Central memory CD8-positive, alpha-beta T cell (primary cell): ENCODE results near the gene AGAP3.

Experiments used
- ATAC-seq: fragments of 150-1000 bp; cut with Tn5 transposase; replicated peaks from 2 replicates; pipeline ENCODE4 v1.10.0; 2022; ENCODE audit warnings: mild to moderate bottlenecking, moderate FRiP score, moderate number of reproducible peaks; ENCODE audit not compliant: poor library complexity, severe bottlenecking; ENCODE audit errors: extremely low read depth
- DNase-seq, 2 donors: peaks; one replicate each; pipeline ENCODE4 v3.0.0; 2021; ENCODE audit warnings: low spot score in 2 of 2
- H3K27ac Mint-ChIP-seq: one replicate; pipeline ENCODE4 v1.8.0; 2022; ENCODE audit warnings: low read depth, mild to moderate bottlenecking, moderate library complexity, mixed read lengths
- H3K27me3 Mint-ChIP-seq: one replicate; pipeline ENCODE4 v1.8.0; 2022; ENCODE audit warnings: mixed read lengths
- H3K36me3 Mint-ChIP-seq: one replicate; pipeline ENCODE4 v1.8.0; 2022; ENCODE audit warnings: mild to moderate bottlenecking, moderate library complexity, mixed read lengths; ENCODE audit not compliant: insufficient read depth
- H3K4me1 Mint-ChIP-seq: one replicate; pipeline ENCODE4 v1.8.0; 2022; ENCODE audit warnings: mixed read lengths
- H3K4me3 Mint-ChIP-seq: one replicate; pipeline ENCODE4 v1.8.0; 2022; ENCODE audit warnings: mild to moderate bottlenecking, moderate library complexity, mixed read lengths
- H3K9me3 Mint-ChIP-seq: one replicate; pipeline ENCODE4 v1.8.0; 2022; ENCODE audit warnings: mixed read lengths

Gene AGAP3

GRCh38 chr7:151175793-151176311, 89.6 kb downstream of the AGAP3 start:
- Mint-ChIP-seq H3K27ac (no peak overlapping the region), H3K4me1 (peaks cover 7% of the 10 kb centered on the region), H3K9me3 (no peaks in the 10 kb centered on the region), H3K36me3 (peaks cover 4% of the 10 kb centered on the region), H3K27me3 (peaks cover 37% of the 10 kb centered on the region), H3K4me3 (no peak overlapping the region)
- DNase-seq, result no peak
- no peak for ATAC-seq

GRCh38 chr7:151176401-151176800, 90.1 kb downstream of the AGAP3 start:
- ATAC-seq (no peak), DNase-seq (no peak)
- H3K9me3 Mint-ChIP-seq, result no peaks in the 10 kb centered on the region
- H3K27ac Mint-ChIP-seq, result no peak overlapping the region
- peaks cover 7% of the 10 kb centered on the region for H3K4me1 Mint-ChIP-seq
- peaks cover 31% of the 10 kb centered on the region for H3K27me3 Mint-ChIP-seq
- H3K4me3 Mint-ChIP-seq, result no peak overlapping the region
- peaks cover 4% of the 10 kb centered on the region for H3K36me3 Mint-ChIP-seq

- ATAC-seq, result no peak
- H3K4me3 Mint-ChIP-seq, result no peak overlapping the region
- peaks cover 6% of the 10 kb centered on the region for H3K4me1 Mint-ChIP-seq
- H3K27me3 Mint-ChIP-seq, result peaks cover 32% of the 10 kb centered on the region
- no peak overlapping the region for H3K27ac Mint-ChIP-seq
- no peaks in the 10 kb centered on the region for H3K36me3 Mint-ChIP-seq
- no peak for DNase-seq
- H3K9me3 Mint-ChIP-seq, result no peaks in the 10 kb centered on the region
These were observed 91.0 kb downstream of the AGAP3 start for GRCh38 chr7:151177310-151177709.

GRCh38 chr7:151178236-151178635, 92.0 kb downstream of the AGAP3 start:
- H3K27me3 Mint-ChIP-seq, result peaks cover 25% of the 10 kb centered on the region
- ATAC-seq, result no peak
- no peak overlapping the region for H3K27ac Mint-ChIP-seq

GRCh38 chr7:151178831-151179230, 92.6 kb downstream of the AGAP3 start:
- ATAC-seq (no peak), DNase-seq (no peak)
- Mint-ChIP-seq H3K27ac (no peak overlapping the region), H3K4me3 (no peak overlapping the region), H3K36me3 (no peaks in the 10 kb centered on the region), H3K27me3 (peaks cover 19% of the 10 kb centered on the region), H3K9me3 (no peaks in the 10 kb centered on the region), H3K4me1 (no peaks in the 10 kb centered on the region)

More at GRCh38 chr7:151178236-151178635, 92.0 kb downstream of the AGAP3 start:
- Mint-ChIP-seq H3K9me3 (no peaks in the 10 kb centered on the region), H3K36me3 (no peaks in the 10 kb centered on the region), H3K4me1 (no peaks in the 10 kb centered on the region), H3K4me3 (no peak overlapping the region)
- no peak for DNase-seq

GRCh38 chr7:151179287-151179860, 93.1 kb downstream of the AGAP3 start:
- Mint-ChIP-seq H3K4me3 (no peak overlapping the region), H3K4me1 (no peaks in the 10 kb centered on the region), H3K27ac (no peak overlapping the region), H3K36me3 (no peaks in the 10 kb centered on the region), H3K27me3 (peaks cover 19% of the 10 kb centered on the region), H3K9me3 (no peaks in the 10 kb centered on the region)
- DNase-seq (no peak), ATAC-seq (no peak)

- H3K4me1 Mint-ChIP-seq, result no peaks in the 10 kb centered on the region
- peaks cover 19% of the 10 kb centered on the region for H3K27me3 Mint-ChIP-seq
- no peak overlapping the region for H3K27ac Mint-ChIP-seq
- ATAC-seq (no peak), DNase-seq (no peak)
- H3K9me3 Mint-ChIP-seq, result no peaks in the 10 kb centered on the region
- H3K36me3 Mint-ChIP-seq, result no peaks in the 10 kb centered on the region
- H3K4me3 Mint-ChIP-seq, result no peak overlapping the region
These were observed 93.7 kb downstream of the AGAP3 start for GRCh38 chr7:151179946-151180345.

- DNase-seq (no peak), ATAC-seq (no peak)
- Mint-ChIP-seq H3K4me3 (no peak overlapping the region), H3K27me3 (peaks cover 19% of the 10 kb centered on the region), H3K9me3 (no peaks in the 10 kb centered on the region), H3K36me3 (no peaks in the 10 kb centered on the region), H3K4me1 (no peaks in the 10 kb centered on the region), H3K27ac (no peak overlapping the region)
These were observed 94.7 kb downstream of the AGAP3 start for GRCh38 chr7:151181011-151181431.

- Mint-ChIP-seq H3K27me3 (peaks cover 23% of the 10 kb centered on the region), H3K9me3 (no peaks in the 10 kb centered on the region), H3K27ac (no peak overlapping the region), H3K4me1 (no peaks in the 10 kb centered on the region), H3K4me3 (no peak overlapping the region), H3K36me3 (peaks cover 2% of the 10 kb centered on the region)
- ATAC-seq (no peak), DNase-seq (no peak)
These were observed 99.7 kb downstream of the AGAP3 start for GRCh38 chr7:151185762-151186639.

- ATAC-seq (no peak), DNase-seq (no peak)
- Mint-ChIP-seq H3K9me3 (no peaks in the 10 kb centered on the region), H3K4me1 (no peaks in the 10 kb centered on the region), H3K27me3 (peaks cover 23% of the 10 kb centered on the region), H3K4me3 (no peak within 1 kb of the TSS), H3K27ac (no peak within 1 kb of the TSS), H3K36me3 (peaks cover 2% of the 10 kb centered on the region)
These were observed 100.5 kb downstream of the AGAP3 start, which contains the start of gene ASB10 for GRCh38 chr7:151186640-151187408. Gene ASB10, minus strand, starts transcription at chr7:151187250. Its CDS starts 120 bp downstream, at chr7:151187130.

- H3K4me1 Mint-ChIP-seq, result no peaks in the 10 kb centered on the region
- H3K36me3 Mint-ChIP-seq, result peaks cover 2% of the 10 kb centered on the region
- H3K27me3 Mint-ChIP-seq, result peaks cover 17% of the 10 kb centered on the region
- H3K27ac Mint-ChIP-seq, result no peak overlapping the region
- no peaks in the 10 kb centered on the region for H3K9me3 Mint-ChIP-seq
- ATAC-seq, result no peak
- DNase-seq, result no peak
- no peak overlapping the region for H3K4me3 Mint-ChIP-seq
These were observed 101.4 kb downstream of the AGAP3 start for GRCh38 chr7:151187409-151188251.

- H3K27ac Mint-ChIP-seq, result no peak overlapping the region
- H3K4me3 Mint-ChIP-seq, result no peak overlapping the region
- peaks cover 17% of the 10 kb centered on the region for H3K27me3 Mint-ChIP-seq
- H3K36me3 Mint-ChIP-seq, result peaks cover 2% of the 10 kb centered on the region
- DNase-seq (no peak), ATAC-seq (no peak)
- no peaks in the 10 kb centered on the region for H3K4me1 Mint-ChIP-seq
- no peaks in the 10 kb centered on the region for H3K9me3 Mint-ChIP-seq
These were observed 101.9 kb downstream of the AGAP3 start for GRCh38 chr7:151188252-151188542.
